T follicular helper cell (primary cell): ENCODE results near the gene IL18R1.

Experiments
- DNase-seq: peaks from one replicate; pipeline ENCODE4 v3.0.0-alpha.2; 2020; ENCODE audit warnings: low read depth

The IL18R1 gene

GRCh38 chr2:102433973-102434654, 78.5 kb downstream of the IL18R1 start:
- DNase-seq: no peak

- DNase-seq: no peak
Observed at GRCh38 chr2:102434655-102435381, 79.2 kb downstream of the IL18R1 start.

- DNase-seq: no peak
Observed at GRCh38 chr2:102435741-102436140, 80.1 kb downstream of the IL18R1 start.

- DNase-seq: no peak
Observed at GRCh38 chr2:102436323-102436722, 80.7 kb downstream of the IL18R1 start.

GRCh38 chr2:102437122-102437521, 81.5 kb downstream of the IL18R1 start:
- DNase-seq: no peak

GRCh38 chr2:102438111-102438510, 82.5 kb downstream of the IL18R1 start:
- no peak for DNase-seq

GRCh38 chr2:102438578-102438977, 83.0 kb downstream of the IL18R1 start:
- DNase-seq: no peak

- no peak for DNase-seq
Observed at GRCh38 chr2:102439065-102439695, 83.6 kb downstream of the IL18R1 start.

GRCh38 chr2:102442967-102443828, 87.6 kb downstream of the IL18R1 start:
- no peak for DNase-seq

GRCh38 chr2:102444233-102444632, 88.6 kb downstream of the IL18R1 start:
- no peak for DNase-seq

GRCh38 chr2:102446936-102447335, 91.3 kb downstream of the IL18R1 start:
- DNase-seq: no peak
